CD4-positive, alpha-beta T cell (primary cell): ENCODE data around the gene COPRS. TPM values are rescaled to one million over a fixed set of nuclear protein-coding genes. Genes with fewer than 3 reads are reported as not detected.

Source experiments
- ATAC-seq: fragments of 200-7000 bp; cut with Tn5 transposase; one replicate; pipeline ENCODE4 v1.10.0; 2022; ENCODE audit warnings: mild to moderate bottlenecking; ENCODE audit not compliant: poor library complexity
- CTCF ChIA-PET: fragments of 350-600 bp; sonication (Branson Sonifier 250); formaldehyde crosslinking; loops from one replicate; lab custom pipeline; 2021; ENCODE audit warnings: antibody characterized with exemption, inconsistent platforms; lab: Charles Lee
- POLR2A ChIA-PET: fragments of 350-600 bp; sonication (Branson Sonifier 250); formaldehyde crosslinking; loops from one replicate; lab custom pipeline; 2021; ENCODE audit warnings: antibody characterized with exemption, inconsistent platforms; lab: Charles Lee
- DNase-seq, 14 experiments: peaks; one replicate each; pipeline ENCODE4 v3.0.0-alpha.2; 2013 to 2020; ENCODE audit warnings: mixed read lengths in 2 of 14
- H3K27ac ChIP-seq, 2 donors: one replicate each; pipeline versions ENCODE4 v1.5.1 to v1.7.0; 2013; ENCODE audit warnings: low read length in 2 of 2, low read depth in 1 of 2, mild to moderate bottlenecking in 1 of 2
- H3K27me3 ChIP-seq, 2 experiments: 1 replicate in 1 of 2; 2 replicates in 1 of 2; pipeline versions ENCODE4 v1.6.1 to v1.7.0; 2013; ENCODE audit warnings: low read length in 2 of 2, control low read depth in 1 of 2, mild to moderate bottlenecking in 1 of 2, moderate library complexity in 1 of 2; ENCODE audit not compliant: insufficient read depth in 2 of 2, control insufficient read depth in 1 of 2
- H3K36me3 ChIP-seq: one replicate; pipeline ENCODE4 v1.6.1; 2013; ENCODE audit warnings: low read length, control low read depth; ENCODE audit not compliant: insufficient read depth
- H3K4me1 ChIP-seq: one replicate; pipeline ENCODE4 v1.6.1; 2013; ENCODE audit warnings: low read length, control low read depth; ENCODE audit not compliant: insufficient read depth
- H3K4me3 ChIP-seq: one replicate; pipeline ENCODE4 v1.5.1; 2013; ENCODE audit warnings: mild to moderate bottlenecking, low read length, moderate library complexity
- H3K9me3 ChIP-seq, 2 experiments: 1 replicate in 1 of 2; 2 replicates in 1 of 2; pipeline versions ENCODE4 v1.6.1 to v1.7.0; 2013; ENCODE audit warnings: low read length in 2 of 2, mild to moderate bottlenecking in 2 of 2, control low read depth in 1 of 2, moderate library complexity in 1 of 2; ENCODE audit not compliant: control insufficient read depth in 1 of 2, insufficient read depth in 1 of 2
- H3K27ac Mint-ChIP-seq: one replicate; pipeline ENCODE4 v1.8.0; 2020; ENCODE audit warnings: mixed read lengths
- H3K27me3 Mint-ChIP-seq: one replicate; pipeline ENCODE4 v1.8.0; 2021; ENCODE audit warnings: mixed read lengths
- H3K36me3 Mint-ChIP-seq: one replicate; pipeline ENCODE4 v1.8.0; 2021; ENCODE audit warnings: low read depth, mixed read lengths
- H3K4me1 Mint-ChIP-seq: one replicate; pipeline ENCODE4 v1.8.0; 2021; ENCODE audit warnings: low read depth, mixed read lengths
- H3K4me3 Mint-ChIP-seq: one replicate; pipeline ENCODE4 v1.8.0; 2020; ENCODE audit warnings: mild to moderate bottlenecking, mixed read lengths
- H3K9me3 Mint-ChIP-seq: one replicate; pipeline ENCODE4 v1.8.0; 2020; ENCODE audit warnings: mixed read lengths
- CTCF ChIP-seq: fragments of 200-600 bp; IDR thresholded peaks from one replicate; pipeline ENCODE4 v1.8.0; 2022; ENCODE audit warnings: antibody characterized with exemption, mild to moderate bottlenecking
- intact Hi-C, 2 experiments: fragments of 100-400 bp; cut with DNase I in 1 of 2; cut with micrococcal nuclease in 1 of 2; formaldehyde crosslinking; loops; one replicate each; pipeline versions ENCODE4 v1.15.1 to v1.9.0; 2023 to 2025; cut with DNase I, micrococcal nuclease
- total RNA-seq, 174 experiments: library from RNA in 2 of 174; stranded (reverse) in 2 of 174; gene quantifications; one replicate each; pipeline ENCODE4 v1.2.3 and lab custom pipeline; 2021 to 2026

The COPRS gene
- total RNA-seq, 2 experiments from 2014 or later: 2.2 to 2.3 TPM

DNA sequence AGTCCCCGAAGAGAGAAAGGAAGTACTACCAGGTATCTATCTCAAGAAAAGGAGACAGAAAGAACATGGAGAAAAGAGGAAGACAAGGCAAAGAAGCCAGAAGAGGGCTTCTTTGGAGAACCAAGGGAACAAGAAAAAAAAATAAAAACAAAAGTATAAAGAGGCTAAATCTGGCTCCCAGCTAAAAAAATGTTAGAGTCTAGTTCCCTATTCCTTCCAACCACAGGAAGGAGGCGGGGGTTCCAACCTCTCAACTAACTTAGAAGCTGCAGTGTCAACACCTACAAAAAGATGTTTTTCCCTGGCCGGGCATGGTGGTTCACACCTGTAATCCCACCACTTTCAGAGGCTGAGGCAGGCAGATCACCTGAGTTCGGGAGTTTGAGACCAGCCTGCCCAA is 29.1 kb upstream of the COPRS start:
- no peak overlapping the region for H3K27ac ChIP-seq
- CTCF ChIA-PET: no interaction called here
- Mint-ChIP-seq H3K27me3 (no peaks in the 10 kb centered on the region), H3K4me3 (no peak overlapping the region), H3K9me3 (no peaks in the 10 kb centered on the region), H3K36me3 (peaks cover 80% of the 10 kb centered on the region), H3K4me1 (no peaks in the 10 kb centered on the region), H3K27ac (no peak overlapping the region)
- no peaks in the 10 kb centered on the region for H3K27me3 ChIP-seq
- ATAC-seq (no peak), DNase-seq (peak in 2 of 14 experiments; percentile 17 to 25)
- POLR2A ChIA-PET: interaction anchor here (1.0 kb wide), 1 partner anchor 13 kb away, joined by 4 read pairs; the partner anchor contains the start of gene UTP6
- H3K9me3 ChIP-seq: no peaks in the 10 kb centered on the region
- H3K4me1 ChIP-seq: no peaks in the 10 kb centered on the region
- H3K36me3 ChIP-seq: peaks cover 83% of the 10 kb centered on the region
- intact Hi-C loops: no loop called here
- no peak for TF ChIP-seq CTCF
- H3K4me3 ChIP-seq: no peak overlapping the region

DNA sequence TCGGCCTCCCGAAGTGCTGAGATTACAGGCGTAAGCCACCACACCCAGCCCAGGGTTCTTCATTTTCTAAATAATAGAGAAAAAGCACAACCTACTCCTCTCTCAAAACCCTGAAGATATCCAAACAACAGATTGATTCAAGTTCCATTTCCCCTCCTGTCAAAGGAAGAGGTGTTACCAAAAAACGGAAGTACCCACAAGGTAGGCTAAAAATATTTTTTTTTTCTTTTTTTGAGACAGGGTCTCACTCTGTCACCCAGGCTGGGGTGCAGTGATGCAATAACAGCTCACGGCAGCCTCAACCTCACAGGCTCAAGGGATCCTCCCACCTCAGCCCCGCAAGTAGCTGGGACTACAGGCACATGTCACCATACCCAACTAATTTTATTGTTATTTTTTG is 23.5 kb upstream of the COPRS start:
- no peak for TF ChIP-seq CTCF
- Histone ChIP-seq H3K27ac (no peak overlapping the region), H3K36me3 (peaks cover 79% of the 10 kb centered on the region), H3K27me3 (no peaks in the 10 kb centered on the region), H3K4me1 (no peaks in the 10 kb centered on the region), H3K4me3 (no peak overlapping the region), H3K9me3 (no peaks in the 10 kb centered on the region)
- Mint-ChIP-seq H3K4me3 (no peak overlapping the region), H3K27me3 (no peaks in the 10 kb centered on the region), H3K27ac (no peak overlapping the region), H3K36me3 (peaks cover 85% of the 10 kb centered on the region), H3K4me1 (no peaks in the 10 kb centered on the region), H3K9me3 (no peaks in the 10 kb centered on the region)
- ATAC-seq (no peak), DNase-seq (no peak)
- ChIA-PET POLR2A (no interaction called here), CTCF (interaction anchor here (0.7 kb wide), 1 partner anchor 11 kb away, joined by 3 read pairs; no protein-coding TSS in a partner anchor)
- intact Hi-C loops: no loop called here

GRCh38 chr17:31880311-31880710 is 21.3 kb upstream of the COPRS start:
- intact Hi-C loops: no loop called here
- DNase-seq (no peak), ATAC-seq (no peak)
- Mint-ChIP-seq H3K27me3 (no peaks in the 10 kb centered on the region), H3K4me1 (no peaks in the 10 kb centered on the region), H3K4me3 (no peak overlapping the region), H3K27ac (no peak overlapping the region), H3K36me3 (peaks cover 84% of the 10 kb centered on the region), H3K9me3 (no peaks in the 10 kb centered on the region)
- CTCF ChIA-PET: no interaction called here
- Histone ChIP-seq H3K36me3 (peaks cover 74% of the 10 kb centered on the region), H3K4me1 (no peaks in the 10 kb centered on the region), H3K27me3 (no peaks in the 10 kb centered on the region), H3K9me3 (no peaks in the 10 kb centered on the region), H3K4me3 (no peak overlapping the region), H3K27ac (no peak overlapping the region)
- POLR2A ChIA-PET: no interaction called here
- no peak for TF ChIP-seq CTCF
